ENCODE measurements around the gene BMP7. TPM values are rescaled to one million over a fixed set of nuclear protein-coding genes. Genes with fewer than 3 reads are reported as not detected.

The BMP7 gene
- total and polyA plus RNA-seq, 2 of the 8 experiments (the other 6 are each of a cell fraction or from before 2014, with no cell fraction given) = 9.2 to 14.7 TPM

DNA sequence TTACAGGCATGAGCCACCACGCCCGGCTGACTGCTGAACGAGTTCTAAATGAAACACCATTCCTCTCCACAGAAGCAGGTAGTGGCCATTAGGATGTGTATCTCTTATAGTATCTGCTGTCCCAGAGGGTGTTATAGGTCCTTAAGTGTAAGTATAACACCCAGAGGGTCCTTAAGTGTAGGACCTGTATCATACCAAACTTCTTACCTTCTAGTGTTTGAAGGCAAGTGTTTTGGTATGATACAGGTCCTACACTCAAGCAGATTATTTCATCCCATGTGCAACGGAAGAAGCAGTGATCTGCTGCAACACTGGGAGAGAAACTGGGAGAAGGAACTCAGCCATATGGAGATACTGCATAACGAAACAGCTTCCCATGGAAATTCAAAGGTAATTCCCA, 17.4 kb downstream of the BMP7 start:
- Histone ChIP-seq H3K23me2 (ENCODE audit: low read depth, low read length) (no peaks in the 10 kb centered on the region), H4K8ac (ENCODE audit: extremely low read depth, insufficient read depth, low read length) (no peak overlapping the region), H3K14ac (ENCODE audit: insufficient read length) (no peak overlapping the region), H3K9me3 (ENCODE audit: insufficient read depth in 2 of 2, low read depth in 1 of 2, low read length in 1 of 2) (no peaks in the 10 kb centered on the region), H2BK120ac (replicated peaks; ENCODE audit: low read depth, low read length) (no peak overlapping the region), H3K9ac (replicated peaks in 1 of 4; ENCODE audit: extremely low read depth in 1 of 4, low read depth in 3 of 4, low read length in 3 of 4) (no peak overlapping the region), H3K27me3 (replicated peaks in 1 of 4; ENCODE audit: control insufficient read depth in 3 of 4, extremely low read depth in 1 of 4, insufficient read depth in 3 of 4, low read length in 3 of 4) (no peaks in the 10 kb centered on the region; a peak in 1 of 7 replicates), H3K18ac (ENCODE audit: extremely low read depth, low read length) (no peak overlapping the region), H3K79me1 (ENCODE audit: low read depth, low read length) (peaks cover 5% of the 10 kb centered on the region), H2AK5ac (ENCODE audit: low read depth, low read length) (no peak overlapping the region), H3K4me2 (ENCODE audit: insufficient read depth in 1 of 2, low read depth in 2 of 2, low read length in 2 of 2) (no peak overlapping the region), H3K4me3 (ENCODE audit: extremely low read depth in 1 of 4, insufficient read depth in 2 of 4, low read depth in 3 of 4, low read length in 4 of 4) (no peak overlapping the region), H4K20me1 (replicated peaks in 1 of 2; ENCODE audit: control insufficient read depth in 1 of 2, insufficient read depth in 2 of 2, low read length in 2 of 2) (peaks cover 0 to 2% of the 10 kb centered on the region in 2 experiments), H3K4ac (replicated peaks; ENCODE audit: insufficient read length, low read depth, low read length) (no peak overlapping the region), H2BK15ac (ENCODE audit: low read length) (no peak overlapping the region), H3K56ac (replicated peaks; ENCODE audit: insufficient read length, low read depth, low read length) (no peak overlapping the region), H3K27ac (ENCODE audit: low read depth, low read length) (no peak overlapping the region), H3K36me3 (ENCODE audit: control insufficient read depth in 2 of 4, insufficient read depth in 4 of 4, low read length in 3 of 4) (no peaks in the 10 kb centered on the region), H3K79me2 (ENCODE audit: control insufficient read depth in 1 of 2, insufficient read depth in 2 of 2, low read length in 2 of 2) (no peaks in the 10 kb centered on the region), H3K4me1 (replicated peaks in 1 of 4; ENCODE audit: control insufficient read depth in 3 of 4, insufficient read depth in 4 of 4, low read length in 3 of 4) (peaks cover 0 to 8% (median 5%) of the 10 kb centered on the region in 4 experiments; a peak in 5 of 7 replicates), H2BK12ac (ENCODE audit: low read depth, low read length) (no peak overlapping the region), H2AFZ (ENCODE audit: low read length) (no peak overlapping the region), H2BK5ac (ENCODE audit: low read depth, low read length) (no peak overlapping the region), H4K5ac (ENCODE audit: insufficient read length, low read depth, low read length) (no peak overlapping the region), H2BK20ac (ENCODE audit: low read length) (no peak overlapping the region), H3K23ac (ENCODE audit: insufficient read length) (no peak overlapping the region), H4K91ac (replicated peaks; ENCODE audit: insufficient read length, low read length) (no peak overlapping the region)
- no peak for DNase-seq (ENCODE audit: low read depth in 1 of 2, low spot score in 2 of 2)
- POLR2A ChIA-PET (ENCODE audit: partially characterized antibody) = interaction anchor here (2.2 kb wide), 1 partner anchor 11 kb away, joined by 5 read pairs; no protein-coding TSS in a partner anchor
- CTCF ChIA-PET (ENCODE audit: partially characterized antibody) = interaction anchor here (1.0 to 2.3 kb wide), 7 partner anchors 9 to 140 kb away, joined by 3 to 6 read pairs (median 4); partner anchors contain the start of gene SPO11
- WGBS, 2 experiments (ENCODE audit: extremely low coverage in 1 of 2, insufficient coverage in 1 of 2, insufficient read length in 1 of 2, insufficient replicate concordance in 2 of 2, low coverage in 1 of 2, low lambda C conversion rate in 2 of 2, missing lambda C conversion rate in 1 of 2) = 92% methylated on average over 5 of the region's 5 CpGs; no CpG with 5 or more reads in 1 of the 2 experiments
- TF ChIP-seq CEBPB (IDR thresholded peaks at IDR 0.05; ENCODE audit: low read depth, low read length) (no peak), BRCA1 (IDR thresholded peaks at IDR 0.05; ENCODE audit: low read depth, low read length) (no peak), HDAC2 (IDR thresholded peaks at IDR 0.05; ENCODE audit: borderline replicate concordance in 1 of 2, low read depth in 2 of 2, low read length in 2 of 2) (no peak), SIX5 (IDR thresholded peaks at IDR 0.05; ENCODE audit: low read depth, low read length) (no peak), EZH2 (IDR thresholded peaks at IDR 0.05; ENCODE audit: low read depth, low read length, severe bottlenecking) (no peak)
- no peak for FAIRE-seq

Measured in H1 (cell line).